NCI-H1930 (cell line): ENCODE measurements around the gene CDK12.
A peak's percentile ranks its signal among the peaks of the same experiment; 100 is the strongest.
"Not testable (repeated sequence)": the region's sequence is repeated elsewhere in the genome, so short reads cannot be mapped to it uniquely, and the experiment has no call there.

Source experiments
- DNase-seq, 2 experiments: peaks; one replicate each; lab custom pipeline; 2025; lab: John Stamatoyannopoulos, UW

CDK12 gene

DNA sequence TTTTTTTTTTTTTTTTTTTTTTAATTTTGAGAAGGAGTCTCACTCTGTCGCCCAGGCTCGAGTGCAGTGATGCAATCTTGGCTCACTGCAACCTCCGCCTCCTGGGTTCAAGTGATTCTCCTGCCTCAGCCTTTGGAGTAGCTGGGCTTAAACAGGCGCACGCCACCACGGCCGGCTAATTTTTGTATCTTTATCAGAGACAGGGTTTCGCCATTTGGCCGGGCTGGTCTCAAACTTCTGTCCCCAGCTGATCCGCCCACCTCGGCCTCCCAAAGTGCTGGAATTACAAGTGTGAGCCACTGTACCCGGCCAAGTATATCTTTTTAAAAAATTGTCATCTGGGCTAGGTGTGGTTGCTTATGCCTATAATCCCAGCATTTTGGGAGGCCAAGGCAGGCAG is 35.6 kb downstream of the CDK12 start:
- DNase-seq, result not testable (repeated sequence)

DNA sequence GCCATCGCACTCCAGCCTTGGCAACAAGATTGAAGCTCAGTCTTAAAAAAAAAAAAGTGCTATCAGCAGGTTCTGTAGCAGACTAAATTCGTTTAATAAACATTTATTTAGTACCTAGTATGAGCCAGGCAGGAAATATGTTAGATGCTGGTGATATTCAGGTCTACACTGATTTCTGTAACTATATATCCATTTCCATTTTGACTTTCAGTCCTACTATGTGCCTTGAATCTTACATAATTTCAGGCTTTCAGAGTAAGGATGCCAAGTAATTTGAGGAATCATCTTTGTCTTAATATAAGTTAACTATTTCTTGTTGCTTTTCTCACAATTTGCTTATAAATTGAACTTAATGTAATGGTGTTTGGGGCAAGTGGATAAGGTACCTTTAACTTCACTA is 46.2 kb downstream of the CDK12 start:
- DNase-seq, result no peak

- DNase-seq, result no peak
Measured at GRCh38 chr17:39508987-39509386, 47.7 kb downstream of the CDK12 start.

- DNase-seq, result no peak
Measured at GRCh38 chr17:39513309-39513708, 52.0 kb downstream of the CDK12 start.

GRCh38 chr17:39513915-39514314 is 52.6 kb downstream of the CDK12 start:
- no peak for DNase-seq

DNA sequence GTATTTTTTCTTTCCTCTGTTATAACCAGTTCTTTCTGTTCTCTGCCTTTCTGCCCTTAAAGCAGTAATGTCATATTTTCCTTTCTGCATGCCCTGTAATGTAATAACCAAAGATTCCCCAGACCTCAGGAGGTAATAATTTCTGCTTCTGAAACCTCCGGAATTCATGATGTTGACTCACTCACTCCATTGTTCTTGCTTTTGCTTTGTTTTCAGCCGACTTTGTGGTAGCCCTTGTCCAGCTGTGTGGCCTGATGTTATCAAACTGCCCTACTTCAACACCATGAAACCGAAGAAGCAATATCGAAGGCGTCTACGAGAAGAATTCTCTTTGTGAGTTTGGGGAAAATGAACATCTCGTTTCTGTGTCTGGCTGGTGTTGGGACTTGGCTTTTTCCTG is 55.9 kb downstream of the CDK12 start:
- DNase-seq, result no peak

- no peak for DNase-seq
Measured at GRCh38 chr17:39525801-39526506, 64.7 kb downstream of the CDK12 start.

DNA sequence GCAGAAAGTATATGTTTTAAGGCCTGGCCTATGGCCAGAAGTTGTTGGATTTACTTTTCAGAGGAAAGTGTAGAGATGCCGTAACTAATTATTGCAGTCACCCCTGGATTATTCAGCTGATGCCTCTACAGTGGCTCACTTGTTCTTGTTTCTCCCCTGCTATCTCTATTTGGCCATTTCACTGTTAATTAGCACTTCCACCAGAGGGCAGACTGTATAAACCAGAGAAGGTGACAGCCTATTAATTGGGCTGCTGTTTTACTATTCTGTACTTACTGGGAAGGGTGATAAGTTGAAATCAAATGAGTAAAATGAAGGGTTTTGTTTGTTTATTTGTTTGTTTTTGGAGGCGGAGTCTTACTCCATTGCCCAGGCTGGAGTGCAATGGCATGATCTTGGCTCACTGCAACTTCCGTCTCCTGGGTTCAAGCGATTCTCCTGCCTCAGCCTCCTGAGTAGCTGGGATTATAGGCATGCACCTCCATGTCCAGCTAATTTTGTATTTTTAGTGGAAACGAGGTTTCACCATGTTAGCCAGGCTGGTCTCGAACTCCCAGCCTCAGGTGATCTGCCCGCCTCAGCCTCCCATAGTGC is 66.0 kb downstream of the CDK12 start:
- DNase-seq, result peak in 1 of 2 experiments; percentile 9

GRCh38 chr17:39529455-39529854 is 68.2 kb downstream of the CDK12 start:
- no peak for DNase-seq

DNA sequence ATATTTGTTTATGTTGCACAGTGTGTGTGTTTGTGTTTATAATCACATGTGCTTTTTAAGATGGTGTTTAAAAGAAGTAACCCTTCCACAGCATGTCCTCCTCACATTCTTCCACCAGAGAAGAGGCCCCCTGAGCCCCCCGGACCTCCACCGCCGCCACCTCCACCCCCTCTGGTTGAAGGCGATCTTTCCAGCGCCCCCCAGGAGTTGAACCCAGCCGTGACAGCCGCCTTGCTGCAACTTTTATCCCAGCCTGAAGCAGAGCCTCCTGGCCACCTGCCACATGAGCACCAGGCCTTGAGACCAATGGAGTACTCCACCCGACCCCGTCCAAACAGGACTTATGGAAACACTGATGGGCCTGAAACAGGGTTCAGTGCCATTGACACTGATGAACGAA is 69.2 kb downstream of the CDK12 start:
- DNase-seq, result no peak

GRCh38 chr17:39531252-39531651 is 70.0 kb downstream of the CDK12 start:
- no peak for DNase-seq

GRCh38 chr17:39533891-39534290 is 72.6 kb downstream of the CDK12 start:
- no peak for DNase-seq

- DNase-seq, result no peak
Measured at GRCh38 chr17:39534768-39535405, 73.6 kb downstream of the CDK12 start.

DNA sequence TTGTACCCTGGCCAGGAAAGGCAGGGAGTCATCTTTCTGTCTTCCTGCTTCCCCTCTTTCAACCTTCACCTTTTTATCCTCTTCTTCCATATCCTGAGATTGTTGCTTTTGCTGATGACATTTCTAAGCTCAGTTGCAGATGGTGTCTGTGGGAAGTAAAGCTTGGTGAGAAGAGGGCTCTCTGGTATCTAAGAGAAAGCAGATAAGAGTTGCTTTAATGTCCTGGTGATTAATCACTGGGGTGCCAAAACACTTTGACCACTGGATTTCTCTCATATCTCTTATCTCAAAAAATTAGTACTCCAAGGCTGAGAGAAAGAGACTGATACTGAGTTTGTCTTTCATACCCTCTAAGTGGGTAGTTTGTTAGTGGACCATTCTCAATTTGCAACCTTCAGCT is 75.2 kb downstream of the CDK12 start:
- DNase-seq, result no peak

- DNase-seq, result not testable (repeated sequence)
Measured at GRCh38 chr17:39537364-39537763, 76.1 kb downstream of the CDK12 start.

GRCh38 chr17:39538866-39539265 is 77.6 kb downstream of the CDK12 start:
- DNase-seq, result no peak

DNA sequence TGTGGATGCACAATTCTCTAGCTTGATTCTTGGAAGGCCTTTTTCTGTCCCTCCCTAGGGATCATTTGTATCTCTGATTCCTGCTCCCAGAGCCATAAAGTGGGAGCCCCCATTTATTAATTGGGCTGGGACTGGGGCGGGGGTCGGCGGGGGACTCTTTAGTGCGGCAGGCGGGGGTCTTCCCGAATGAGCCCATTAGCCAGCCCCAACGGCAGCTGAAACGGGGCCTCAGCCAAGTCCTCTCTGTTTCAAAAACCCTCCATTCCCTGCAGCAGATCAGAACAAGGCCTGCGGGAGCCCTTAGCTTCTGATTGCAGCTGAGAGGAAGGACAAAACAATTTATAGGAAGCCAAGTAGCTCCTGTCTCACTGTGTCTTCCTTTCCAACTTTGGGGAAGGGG is 79.3 kb downstream of the CDK12 start:
- no peak for DNase-seq

DNA sequence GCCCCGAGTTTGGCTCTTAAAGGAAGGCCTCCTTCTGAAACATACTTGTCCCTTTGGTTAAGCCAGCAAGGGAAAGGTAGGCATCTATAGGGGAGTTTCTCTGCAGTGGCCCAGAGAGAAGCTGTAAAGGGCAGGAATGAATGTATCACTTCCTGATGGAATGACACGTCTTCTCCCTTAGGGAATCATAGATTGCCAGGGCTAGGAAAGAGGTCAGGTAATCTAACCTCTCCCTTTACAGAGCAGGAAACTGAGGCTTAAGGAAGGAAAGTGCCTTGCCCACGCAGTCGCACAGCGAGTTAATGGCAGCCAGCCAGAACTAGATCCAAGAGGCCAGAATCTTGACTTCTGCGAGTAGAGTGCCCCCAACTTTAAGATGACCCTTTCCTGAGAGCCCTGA is 80.4 kb downstream of the CDK12 start:
- DNase-seq, result no peak

DNA sequence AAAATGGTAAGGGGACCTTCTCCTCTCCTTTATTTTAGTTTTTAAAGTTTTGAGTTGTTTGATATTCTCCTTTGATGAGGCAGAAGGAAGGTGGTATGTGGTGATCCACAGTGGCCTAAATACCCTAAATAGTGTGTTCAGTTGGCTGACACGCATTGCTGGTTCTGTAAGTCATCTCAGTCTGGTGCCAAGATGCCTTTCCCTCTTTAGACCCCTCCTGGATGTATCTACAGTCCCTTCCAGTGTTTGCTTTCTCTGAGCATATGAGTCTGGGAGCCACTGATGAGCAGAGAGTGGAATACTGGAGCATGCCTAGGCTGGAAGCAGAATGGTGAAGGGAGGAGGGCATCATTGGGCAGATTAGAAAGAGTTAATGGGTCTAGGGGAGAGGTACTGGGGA is 81.9 kb downstream of the CDK12 start:
- DNase-seq, result no peak

- no peak for DNase-seq
Measured at GRCh38 chr17:39543664-39544063, 82.4 kb downstream of the CDK12 start.

- not testable (repeated sequence) for DNase-seq
Measured at GRCh38 chr17:39544361-39544760, 83.1 kb downstream of the CDK12 start.

- DNase-seq, result peak in 1 of 2 experiments; percentile 42
Measured at GRCh38 chr17:39547713-39548478, 86.6 kb downstream of the CDK12 start.
